ENCODE results near the gene GMCL2.

- TF ChIP-seq CTCF (IDR thresholded peaks at IDR 0.05; ENCODE audit: low read depth, low read length, poor library complexity, severe bottlenecking): no peak
- TF ChIP-seq EZH2phosphoT487 (IDR thresholded peaks at IDR 0.05; ENCODE audit: borderline replicate concordance, low read length): no peak
Observed at GRCh38 chr5:178142642-178143041, 44.5 kb downstream of the GMCL2 start.
